H9 (cell line): ENCODE data around the gene CSNK2B. TPM values are rescaled to one million over a fixed set of nuclear protein-coding genes. Genes with fewer than 3 reads are reported as not detected.

Source experiments
- DNase-seq: peaks from one replicate; pipeline ENCODE4 v3.0.0-alpha.2; 2017
- H2AFZ ChIP-seq: one replicate; pipeline ENCODE4 v1.6.1; 2013; ENCODE audit warnings: mild to moderate bottlenecking, low read length, control low read depth, moderate library complexity
- H2AK5ac ChIP-seq: 2 replicates; pipeline ENCODE4 v1.6.1; 2013; ENCODE audit warnings: low read length, control low read depth, mixed read lengths; ENCODE audit not compliant: insufficient read length
- H2BK120ac ChIP-seq: one replicate; pipeline ENCODE4 v1.6.1; 2013; ENCODE audit warnings: low read depth, mild to moderate bottlenecking, low read length, control low read depth, inconsistent platforms; ENCODE audit not compliant: poor library complexity, severe bottlenecking
- H2BK12ac ChIP-seq: 2 replicates; pipeline ENCODE4 v1.6.1; 2013; ENCODE audit warnings: low read length, control low read depth, mixed read lengths, low read depth; ENCODE audit not compliant: insufficient read length
- H2BK15ac ChIP-seq: 2 replicates; pipeline ENCODE4 v1.6.1; 2013; ENCODE audit warnings: low read depth, low read length, control low read depth
- H2BK20ac ChIP-seq: one replicate; pipeline ENCODE4 v1.6.1; 2013; ENCODE audit warnings: low read depth, mild to moderate bottlenecking, low read length, control low read depth, inconsistent platforms; ENCODE audit not compliant: poor library complexity, severe bottlenecking
- H2BK5ac ChIP-seq: 2 replicates; pipeline ENCODE4 v1.6.1; 2013; ENCODE audit warnings: low read length, control low read depth, mixed read lengths; ENCODE audit not compliant: insufficient read length
- H3K14ac ChIP-seq: 2 replicates; pipeline ENCODE4 v1.6.1; 2013; ENCODE audit warnings: low read length, control low read depth; ENCODE audit not compliant: insufficient read depth
- H3K18ac ChIP-seq: 2 replicates; pipeline ENCODE4 v1.6.1; 2013; ENCODE audit warnings: low read depth, mild to moderate bottlenecking, mixed read lengths, low read length, control low read depth; ENCODE audit not compliant: insufficient read length
- H3K23ac ChIP-seq: 2 replicates; pipeline ENCODE4 v1.6.1; 2013; ENCODE audit warnings: low read length, control low read depth, mixed read lengths, low read depth; ENCODE audit not compliant: insufficient read length
- H3K23me2 ChIP-seq: 2 replicates; pipeline ENCODE4 v1.6.1; 2013; ENCODE audit warnings: low read depth, mild to moderate bottlenecking, mixed read lengths, low read length, control low read depth; ENCODE audit not compliant: insufficient read length, poor library complexity, severe bottlenecking
- H3K27ac ChIP-seq: 2 replicates; pipeline ENCODE4 v1.5.1; 2013; ENCODE audit warnings: low read length, control low read depth, mixed read lengths, low read depth; ENCODE audit not compliant: insufficient read length
- H3K27me3 ChIP-seq: 2 replicates; pipeline ENCODE4 v1.6.1; 2013; ENCODE audit warnings: low read length, control low read depth, inconsistent platforms; ENCODE audit not compliant: insufficient read depth
- H3K4ac ChIP-seq: 2 replicates; pipeline ENCODE4 v1.6.1; 2013; ENCODE audit warnings: low read depth, mild to moderate bottlenecking, control low read depth, inconsistent platforms, low read length, moderate library complexity
- H3K4me1 ChIP-seq: 2 replicates; pipeline ENCODE4 v1.6.1; 2013; ENCODE audit warnings: low read length, control low read depth, inconsistent platforms; ENCODE audit not compliant: insufficient read depth
- H3K4me2 ChIP-seq: 2 replicates; pipeline ENCODE4 v1.6.1; 2013; ENCODE audit warnings: low read length, control low read depth, mixed read lengths; ENCODE audit not compliant: insufficient read length, insufficient read depth
- H3K56ac ChIP-seq: 2 replicates; pipeline ENCODE4 v1.6.1; 2013; ENCODE audit warnings: low read depth, mild to moderate bottlenecking, mixed read lengths, low read length, control low read depth; ENCODE audit not compliant: insufficient read length
- H3K79me1 ChIP-seq: 2 replicates; pipeline ENCODE4 v1.6.1; 2013; ENCODE audit warnings: low read depth, mild to moderate bottlenecking, moderate library complexity, low read length, control low read depth, inconsistent platforms; ENCODE audit not compliant: insufficient read depth, poor library complexity, severe bottlenecking
- H3K79me2 ChIP-seq: 2 replicates; pipeline ENCODE4 v1.6.1; 2013; ENCODE audit warnings: low read length, control low read depth, inconsistent platforms; ENCODE audit not compliant: insufficient read depth
- H3K9ac ChIP-seq: 2 replicates; pipeline ENCODE4 v1.6.1; 2013; ENCODE audit warnings: low read length, control low read depth, mixed read lengths; ENCODE audit not compliant: insufficient read length; ENCODE audit errors: extremely low read depth
- H3K9me3 ChIP-seq: one replicate; pipeline ENCODE4 v1.6.1; 2013; ENCODE audit warnings: low read depth, low read length, inconsistent platforms; ENCODE audit not compliant: control insufficient read depth
- H3T11ph ChIP-seq: one replicate; pipeline ENCODE4 v1.6.1; 2013; ENCODE audit warnings: mild to moderate bottlenecking, low read length, control low read depth, inconsistent platforms
- H4K20me1 ChIP-seq: one replicate; pipeline ENCODE4 v1.6.1; 2013; ENCODE audit not compliant: control insufficient read depth, insufficient read length, insufficient read depth
- H4K5ac ChIP-seq: 2 replicates; pipeline ENCODE4 v1.6.1; 2013; ENCODE audit warnings: low read depth, mild to moderate bottlenecking, mixed read lengths, low read length, control low read depth; ENCODE audit not compliant: insufficient read length
- H4K8ac ChIP-seq: replicated peaks from 2 replicates; pipeline ENCODE4 v1.6.1; 2013; ENCODE audit warnings: low read length, control low read depth, mixed read lengths, low read depth; ENCODE audit not compliant: insufficient read length
- H4K91ac ChIP-seq: 2 replicates; pipeline ENCODE4 v1.6.1; 2013; ENCODE audit warnings: low read depth, mild to moderate bottlenecking, moderate library complexity, mixed read lengths, low read length, control low read depth; ENCODE audit not compliant: insufficient read length
- H3K27ac Mint-ChIP-seq, 3 experiments: 2 replicates in 2 of 3; 3 replicates in 1 of 3; pipeline ENCODE4 v1.8.0; 2020 to 2021; ENCODE audit warnings: mixed read lengths in 3 of 3, mild to moderate bottlenecking in 1 of 3, moderate library complexity in 1 of 3
- H3K27me3 Mint-ChIP-seq: 2 replicates; pipeline ENCODE4 v1.8.0; 2021; ENCODE audit warnings: low read depth, mild to moderate bottlenecking, moderate library complexity, mixed read lengths
- H3K36me3 Mint-ChIP-seq, 3 experiments: 2 replicates in 2 of 3; 3 replicates in 1 of 3; pipeline ENCODE4 v1.8.0; 2020 to 2021; ENCODE audit warnings: low read depth in 3 of 3, mixed read lengths in 3 of 3; ENCODE audit not compliant: insufficient read depth in 1 of 3
- H3K4me1 Mint-ChIP-seq, 2 experiments: 2 replicates each; pipeline ENCODE4 v1.8.0; 2020; ENCODE audit warnings: mixed read lengths in 2 of 2
- H3K4me3 Mint-ChIP-seq, 2 experiments: 2 replicates in 1 of 2; 3 replicates in 1 of 2; pipeline ENCODE4 v1.8.0; 2020 to 2021; ENCODE audit warnings: mild to moderate bottlenecking in 2 of 2, mixed read lengths in 2 of 2, moderate library complexity in 1 of 2
- H3K9me3 Mint-ChIP-seq, 2 experiments: 2 replicates in 1 of 2; 3 replicates in 1 of 2; pipeline ENCODE4 v1.8.0; 2020; ENCODE audit warnings: mild to moderate bottlenecking in 2 of 2, mixed read lengths in 2 of 2, moderate library complexity in 1 of 2
- CTCF ChIP-seq: fragments of 200-600 bp; sonication (generic); conservative IDR thresholded peaks from 3 replicates; pipeline ENCODE4 v1.8.0; 2021; ENCODE audit warnings: antibody characterized with exemption, mild to moderate bottlenecking
- WGBS: extraction: QIAGEN DNeasy Blood & Tissue Kit; methylation state at CpG from one replicate; pipeline ENCODE4 v1.1.7; 2013; ENCODE audit warnings: missing lambda C conversion rate, low lambda C conversion rate, mixed read lengths; ENCODE audit not compliant: insufficient read length; ENCODE audit errors: extremely low coverage; 5-methylcytosine and 5-hydroxymethylcytosine counted together
- total RNA-seq: library from RNA; stranded (reverse); gene quantifications from 2 replicates; pipeline ENCODE4 v1.2.1, GENCODE V29; 2021

CSNK2B gene
- total RNA-seq, 1 experiment from 2014 or later: 187 TPM

- H3K4me2 ChIP-seq: no peak overlapping the region
- no peak overlapping the region for H4K8ac ChIP-seq
- no peaks in the 10 kb centered on the region for H3K23me2 ChIP-seq
- no peak overlapping the region for H2AFZ ChIP-seq
- H3K9ac ChIP-seq: no peak overlapping the region
- H3K23ac ChIP-seq: no peak overlapping the region
- no peak overlapping the region for H2BK15ac ChIP-seq
- H3K4ac ChIP-seq: no peak overlapping the region
- no peak overlapping the region for H2BK120ac ChIP-seq
- H3K27me3 Mint-ChIP-seq: peaks cover 9% of the 10 kb centered on the region
- no peak overlapping the region for H3T11ph ChIP-seq
- peak overlapping the region in 1 of 3 experiments; percentile 9; a peak in 1 of 7 replicates for H3K27ac Mint-ChIP-seq
- H4K20me1 ChIP-seq: no peaks in the 10 kb centered on the region
- H4K91ac ChIP-seq: no peak overlapping the region
- no peak overlapping the region for H3K56ac ChIP-seq
- peaks cover 5% of the 10 kb centered on the region; the same call in 1 of the 2 replicates for H3K4me1 ChIP-seq
- no peaks in the 10 kb centered on the region for H3K36me3 Mint-ChIP-seq
- H3K4me1 Mint-ChIP-seq: peaks cover 31 to 41% of the 10 kb centered on the region in 2 experiments
- H2AK5ac ChIP-seq: no peak overlapping the region
- TF ChIP-seq CTCF: no peak
- H2BK20ac ChIP-seq: no peak overlapping the region
- H3K79me2 ChIP-seq: no peaks in the 10 kb centered on the region
- H2BK5ac ChIP-seq: no peak overlapping the region
- WGBS: no CpG with 5 or more reads among the region's 8 CpGs
- H3K79me1 ChIP-seq: no peaks in the 10 kb centered on the region
- H2BK12ac ChIP-seq: no peak overlapping the region
- H3K9me3 ChIP-seq: no peaks in the 10 kb centered on the region
- H3K14ac ChIP-seq: no peak overlapping the region
- H3K27ac ChIP-seq: no peak overlapping the region
- no peak overlapping the region for H3K18ac ChIP-seq
- no peak overlapping the region for H3K4me3 Mint-ChIP-seq
- no peaks in the 10 kb centered on the region for H3K9me3 Mint-ChIP-seq
- no peak overlapping the region for H4K5ac ChIP-seq
- H3K27me3 ChIP-seq: no peaks in the 10 kb centered on the region
- no peak for DNase-seq
These were observed 45.4 kb downstream of the CSNK2B start for GRCh38 chr6:31711233-31711632.
